Measurements from ENCODE around the gene PLA2G1B.

GRCh38 chr12:120314220-120314619 is 13.4 kb downstream of the PLA2G1B start:
- TF ChIP-seq POLR2A (IDR thresholded peaks at IDR 0.05), result no peak
- no peak for TF ChIP-seq POLR2AphosphoS5 (IDR thresholded peaks at IDR 0.05)

Measured in prostate gland (tissue), 1 donor.